Esophagus squamous epithelium (tissue), 5 donors: ENCODE data around the gene HES7. TPM values are rescaled to one million over a fixed set of nuclear protein-coding genes. Genes with fewer than 3 reads are reported as not detected.
"Not testable (repeated sequence)": the region's sequence is repeated elsewhere in the genome, so short reads cannot be mapped to it uniquely, and the experiment has no call there.

Experiments used
- DNase-seq: peaks from one replicate; lab custom pipeline; 2025; lab: John Stamatoyannopoulos, UW
- H3K27ac ChIP-seq, 4 donors: fragments of 200-600 bp; sonication (generic); one replicate each; pipeline ENCODE4 v1.5.1; 2016 to 2019; ENCODE audit warnings: mild to moderate bottlenecking in 1 of 4
- H3K27me3 ChIP-seq, 4 donors: fragments of 200-600 bp; sonication (generic); 1 replicate in 3 of 4; 2 replicates in 1 of 4; pipeline versions ENCODE4 v1.5.1 to v1.6.0; 2017 to 2021; ENCODE audit warnings: antibody characterized with exemption in 1 of 4
- H3K36me3 ChIP-seq, 3 donors: fragments of 200-600 bp; sonication (generic); one replicate each; pipeline ENCODE4 v1.5.1; 2016 to 2019
- H3K4me1 ChIP-seq, 3 donors: fragments of 200-600 bp; sonication (generic); one replicate each; pipeline ENCODE4 v1.5.1; 2017 to 2019
- H3K4me3 ChIP-seq, 4 donors: fragments of 200-600 bp; sonication (generic); 1 replicate in 3 of 4; 2 replicates in 1 of 4; pipeline ENCODE4 v1.5.1; 2016 to 2019; ENCODE audit warnings: mild to moderate bottlenecking in 2 of 4, moderate library complexity in 1 of 4
- H3K9me3 ChIP-seq, 3 donors: fragments of 200-600 bp; sonication (generic); one replicate each; pipeline ENCODE4 v1.5.1; 2016 to 2019
- POLR2A ChIP-seq, 4 donors: fragments of 450-650 bp; IDR thresholded peaks; one replicate each; pipeline ENCODE4 v1.6.1; 2017; ENCODE audit warnings: antibody characterized with exemption in 4 of 4, mild to moderate bottlenecking in 4 of 4, moderate library complexity in 3 of 4
- WGBS, 2 donors: methylation state at CpG; one replicate each; pipeline ENCODE4 v1.1.5; 2018; 5-methylcytosine and 5-hydroxymethylcytosine counted together
- intact Hi-C: fragments of 100-400 bp; cut with DNase I; formaldehyde crosslinking; loops from one replicate; pipeline ENCODE4 v1.15.0; 2022
- total RNA-seq, 4 donors: library from RNA; depleted of rRNA; stranded (reverse); fragments of >200 nt; gene quantifications; one replicate each; pipeline ENCODE4 v1.1.0, GENCODE V29; 2016
- TF ChIP-seq, protein P1 (sequence below), 6 experiments: fragments of 450-650 bp in 4 of 6; fragments of 200-600 bp in 2 of 6; sonication (generic) in 2 of 6; IDR thresholded peaks; one replicate each; pipeline ENCODE4 v1.5.1; 2016 to 2019; ENCODE audit warnings: antibody characterized with exemption in 6 of 6, mild to moderate bottlenecking in 4 of 6, moderate library complexity in 4 of 6
- donor health status: DM: yes; HTN: yes; CAD: no.

HES7 gene
- total RNA-seq, 4 donors from 2014 or later: not detected

DNA sequence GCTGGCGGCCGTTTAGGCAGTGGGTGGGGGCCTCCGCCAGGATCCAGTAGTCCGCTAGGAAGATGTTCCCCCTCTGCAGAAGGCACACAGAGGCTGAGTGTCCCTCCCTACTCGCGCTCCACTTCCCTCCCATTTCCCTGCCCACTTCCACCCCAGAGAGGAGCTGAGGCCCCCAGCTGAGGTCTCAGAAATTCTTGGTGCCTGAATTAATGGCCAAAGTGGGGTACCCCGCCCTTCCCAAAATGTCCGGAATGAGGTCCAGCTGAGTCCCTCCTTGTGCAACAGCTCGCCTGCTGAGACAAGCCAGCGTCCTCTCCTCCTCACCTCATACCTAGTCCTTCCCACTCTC lies 13.5 kb downstream of the HES7 start:
- Histone ChIP-seq H3K27me3 (peaks cover 0 to 75% (median 2%) of the 10 kb centered on the region in 4 donors), H3K4me1 (peaks cover 9 to 39% (median 11%) of the 10 kb centered on the region in 3 donors), H3K36me3 (no peaks in the 10 kb centered on the region), H3K27ac (no peak overlapping the region), H3K4me3 (peak overlapping the region in 3 of 4 donors; percentile 46 to 63 (median 50)), H3K9me3 (no peaks in the 10 kb centered on the region)
- intact Hi-C loops: loop anchor here (5.0 kb wide), 1 partner anchor 33 kb away; no protein-coding TSS in a partner anchor
- DNase-seq: no peak
- TF ChIP-seq, protein P1, sequence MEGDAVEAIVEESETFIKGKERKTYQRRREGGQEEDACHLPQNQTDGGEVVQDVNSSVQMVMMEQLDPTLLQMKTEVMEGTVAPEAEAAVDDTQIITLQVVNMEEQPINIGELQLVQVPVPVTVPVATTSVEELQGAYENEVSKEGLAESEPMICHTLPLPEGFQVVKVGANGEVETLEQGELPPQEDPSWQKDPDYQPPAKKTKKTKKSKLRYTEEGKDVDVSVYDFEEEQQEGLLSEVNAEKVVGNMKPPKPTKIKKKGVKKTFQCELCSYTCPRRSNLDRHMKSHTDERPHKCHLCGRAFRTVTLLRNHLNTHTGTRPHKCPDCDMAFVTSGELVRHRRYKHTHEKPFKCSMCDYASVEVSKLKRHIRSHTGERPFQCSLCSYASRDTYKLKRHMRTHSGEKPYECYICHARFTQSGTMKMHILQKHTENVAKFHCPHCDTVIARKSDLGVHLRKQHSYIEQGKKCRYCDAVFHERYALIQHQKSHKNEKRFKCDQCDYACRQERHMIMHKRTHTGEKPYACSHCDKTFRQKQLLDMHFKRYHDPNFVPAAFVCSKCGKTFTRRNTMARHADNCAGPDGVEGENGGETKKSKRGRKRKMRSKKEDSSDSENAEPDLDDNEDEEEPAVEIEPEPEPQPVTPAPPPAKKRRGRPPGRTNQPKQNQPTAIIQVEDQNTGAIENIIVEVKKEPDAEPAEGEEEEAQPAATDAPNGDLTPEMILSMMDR (IDR thresholded peaks at IDR 0.05): peak in 1 of 6 experiments; percentile 26
- no peak for TF ChIP-seq POLR2A (IDR thresholded peaks at IDR 0.05)
- WGBS, 2 donors: 24 to 28% methylated on average over 6 to 9 of the region's 10 CpGs

DNA sequence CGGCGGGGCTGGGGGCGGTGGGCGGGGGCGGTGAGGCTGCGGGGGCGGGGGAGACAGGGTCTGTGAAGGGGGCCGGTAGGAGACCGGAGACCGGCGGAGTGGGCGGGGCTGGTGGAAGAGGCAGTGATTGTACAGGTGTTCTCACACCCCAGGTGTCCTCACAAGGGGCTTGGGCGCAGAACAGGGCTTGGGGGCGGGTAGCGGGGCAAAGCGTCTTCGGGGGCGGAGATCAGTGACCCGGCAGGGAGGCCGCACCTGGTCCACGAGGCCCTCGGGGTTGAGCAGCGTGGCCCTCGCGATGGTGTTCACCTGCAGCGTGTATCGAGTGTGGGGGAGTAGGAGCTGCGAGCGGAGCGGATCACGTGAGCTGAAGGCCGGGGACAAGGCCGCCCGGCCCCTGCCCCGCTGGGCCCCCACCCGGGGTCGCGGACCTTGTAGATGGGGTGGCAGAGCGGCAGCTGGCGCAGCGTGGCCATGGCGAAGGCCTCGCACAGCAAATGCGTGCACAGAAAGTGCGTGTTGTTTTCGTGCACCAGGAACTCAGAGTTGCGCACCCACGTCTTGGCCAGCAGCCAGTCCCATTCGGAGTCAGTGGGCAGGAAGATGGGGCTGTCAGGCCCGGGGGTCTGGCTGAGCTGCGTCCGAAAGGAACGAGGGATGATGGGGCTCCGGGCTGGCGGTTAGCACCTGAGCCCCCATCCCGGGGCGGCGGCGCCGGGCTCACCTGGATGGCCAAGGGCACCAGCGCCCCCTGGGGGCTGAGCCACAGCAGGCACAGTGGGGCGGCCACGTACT lies 14.0 kb downstream of the HES7 start:
- WGBS, 2 donors: 8% methylated on average over 13 of the region's 63 CpGs; no CpG with 5 or more reads in 1 of the 2 donors
- H3K27ac ChIP-seq: peak overlapping the region in 1 of 4 donors; percentile 21
- H3K4me1 ChIP-seq: peaks cover 9 to 45% (median 11%) of the 10 kb centered on the region in 3 donors
- H3K9me3 ChIP-seq: no peaks in the 10 kb centered on the region
- intact Hi-C loops: loop anchor here (5.0 kb wide), 1 partner anchor 33 kb away; no protein-coding TSS in a partner anchor
- peak overlapping the region; percentile 32 to 63 (median 48) for H3K4me3 ChIP-seq
- no peak for TF ChIP-seq POLR2A (IDR thresholded peaks at IDR 0.05)
- TF ChIP-seq, protein P1 (IDR thresholded peaks at IDR 0.05): peak; percentile 89 to 96 (median 91)
- peaks cover 0 to 69% (median 2%) of the 10 kb centered on the region in 4 donors for H3K27me3 ChIP-seq
- no peaks in the 10 kb centered on the region for H3K36me3 ChIP-seq
- no peak for DNase-seq

DNA sequence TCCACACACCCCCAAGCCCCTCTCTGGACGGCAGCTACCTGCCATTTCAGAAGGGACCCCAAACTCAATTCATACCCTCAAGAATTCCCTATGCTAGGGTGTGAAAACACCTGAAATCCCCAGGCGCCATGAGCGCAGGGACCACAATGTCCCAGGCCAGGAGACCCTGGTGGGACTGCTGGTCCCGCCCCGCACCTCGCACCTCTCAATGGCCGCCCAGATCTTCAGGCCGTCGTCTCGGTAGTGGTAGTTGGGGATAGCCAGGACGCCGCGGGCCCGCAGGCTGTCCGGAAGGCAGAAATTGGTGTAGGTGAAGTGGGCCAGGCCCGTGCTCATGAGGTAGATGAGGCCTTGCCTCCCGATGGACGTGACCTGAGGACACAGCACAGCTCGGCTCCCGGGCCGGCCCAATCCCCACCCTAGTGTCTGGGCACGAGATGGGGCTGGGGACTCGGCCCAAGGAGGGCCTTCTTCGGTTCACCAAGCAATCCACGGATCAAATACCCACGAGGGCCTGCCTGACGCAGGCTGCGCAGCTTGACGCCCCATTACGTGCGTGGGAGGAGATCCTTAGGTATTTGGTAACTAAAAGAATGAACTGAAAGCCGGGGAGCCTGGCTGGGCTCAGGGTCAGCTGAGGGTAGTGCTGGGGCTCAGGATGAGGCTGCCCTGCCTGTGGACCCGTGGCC lies 14.8 kb downstream of the HES7 start:
- Histone ChIP-seq H3K27me3 (peaks cover 0 to 62% (median 2%) of the 10 kb centered on the region in 4 donors), H3K4me1 (peaks cover 9 to 51% (median 12%) of the 10 kb centered on the region in 3 donors), H3K9me3 (no peaks in the 10 kb centered on the region), H3K27ac (no peak overlapping the region), H3K4me3 (no peak overlapping the region), H3K36me3 (no peaks in the 10 kb centered on the region)
- DNase-seq: no peak
- WGBS, 2 donors: 75 to 83% methylated on average over 6 to 24 of the region's 33 CpGs
- TF ChIP-seq, protein P1 (IDR thresholded peaks at IDR 0.05): no peak
- TF ChIP-seq POLR2A (IDR thresholded peaks at IDR 0.05): no peak
- intact Hi-C loops: no loop called here

DNA sequence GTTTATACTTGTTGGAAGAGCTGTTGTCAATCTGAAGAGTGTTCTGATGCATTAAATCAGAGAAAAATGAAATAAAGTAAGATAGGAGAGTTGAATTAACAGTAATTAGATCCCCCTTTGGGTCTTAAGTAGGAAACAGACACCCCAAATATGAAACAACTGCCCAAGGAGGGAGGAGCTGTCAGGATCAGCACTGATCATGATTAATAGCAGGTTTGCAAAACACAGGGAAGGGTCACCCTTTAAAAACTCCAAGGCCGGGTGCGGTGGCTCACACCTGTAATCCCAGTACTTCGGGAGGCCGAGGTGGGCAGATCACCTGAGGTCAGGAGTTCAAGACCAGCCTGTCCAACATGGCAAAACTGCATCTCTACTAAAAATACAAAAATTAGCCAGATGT lies 16.9 kb downstream of the HES7 start:
- WGBS, 2 donors: 57 to 84% methylated on average over 4 of the region's 4 CpGs
- Histone ChIP-seq H3K27ac (peak overlapping the region in 3 of 4 donors; percentile 47 to 76 (median 54)), H3K4me1 (peaks cover 9 to 63% (median 22%) of the 10 kb centered on the region in 3 donors), H3K27me3 (peaks cover 0 to 41% (median 2%) of the 10 kb centered on the region in 4 donors)
- intact Hi-C loops, H3K36me3 ChIP-seq, DNase-seq, H3K4me3 ChIP-seq, H3K9me3 ChIP-seq: not testable (repeated sequence)

DNA sequence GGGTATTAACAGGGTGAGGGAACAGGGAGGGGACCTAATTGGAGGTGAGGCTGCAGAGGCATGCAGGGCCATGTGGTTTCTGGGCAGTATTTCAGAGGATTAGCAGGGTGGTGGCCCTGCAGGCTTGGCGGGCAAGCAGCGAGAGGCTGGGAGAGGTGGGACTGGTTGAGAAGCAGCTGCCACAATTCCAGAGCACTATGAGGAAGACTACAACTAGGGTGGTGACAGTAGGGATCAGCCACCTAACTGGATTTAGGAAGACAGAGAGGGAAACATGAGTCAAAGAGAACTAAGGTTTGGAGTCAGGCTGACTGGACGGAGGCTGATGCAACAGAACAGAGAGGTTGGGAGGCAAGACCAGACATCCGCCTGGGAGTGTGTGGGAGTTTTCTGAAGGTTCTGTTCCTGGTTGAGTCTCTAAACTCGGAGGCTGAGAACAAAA lies 17.9 kb downstream of the HES7 start:
- Histone ChIP-seq H3K27ac (peak overlapping the region; percentile 47 to 76 (median 52)), H3K4me3 (no peak overlapping the region), H3K27me3 (peaks cover 0 to 31% (median 2%) of the 10 kb centered on the region in 4 donors), H3K4me1 (peaks cover 9 to 69% (median 22%) of the 10 kb centered on the region in 3 donors), H3K36me3 (no peaks in the 10 kb centered on the region), H3K9me3 (no peaks in the 10 kb centered on the region)
- DNase-seq: no peak
- intact Hi-C loops: no loop called here
- no peak for TF ChIP-seq POLR2A (IDR thresholded peaks at IDR 0.05)
- WGBS, 2 donors: 36 to 43% methylated on average over 5 of the region's 5 CpGs
